KG1 (cell line): ENCODE measurements around the gene CCDC154.
A peak's percentile ranks its signal among the peaks of the same experiment; 100 is the strongest.

ENCODE experiments used
- DNase-seq: peaks from one replicate; lab custom pipeline; 2025; lab: John Stamatoyannopoulos, UW

The CCDC154 gene

GRCh38 chr16:1435921-1436697, 8.2 kb downstream of the CCDC154 start:
- DNase-seq: no peak

- DNase-seq: no peak
These were observed 9.4 kb downstream of the CCDC154 start for GRCh38 chr16:1434644-1435592.

DNA sequence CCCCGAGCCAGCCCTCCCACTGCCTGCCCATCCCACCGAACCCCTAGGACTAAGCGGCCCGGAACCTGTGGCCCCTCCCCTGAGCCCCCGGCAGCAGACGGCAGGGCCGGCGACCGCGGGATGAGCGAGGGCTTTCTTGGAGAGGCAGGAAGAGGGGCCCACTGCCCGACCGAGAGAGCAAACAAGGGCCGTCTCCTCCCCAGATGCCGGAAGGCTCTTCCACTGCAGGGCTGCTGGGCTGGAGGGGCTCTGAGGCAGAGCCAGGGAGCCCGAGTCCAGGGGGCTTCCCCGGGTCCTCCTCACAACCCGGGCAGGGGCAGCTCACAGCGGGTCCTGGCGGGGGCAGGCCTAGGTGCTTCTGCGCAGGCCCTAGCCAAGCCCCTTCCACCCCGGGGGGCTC, 10.6 kb downstream of the CCDC154 start:
- DNase-seq: no peak

GRCh38 chr16:1433263-1433560, 11.1 kb downstream of the CCDC154 start:
- no peak for DNase-seq

- no peak for DNase-seq
These were observed 11.7 kb downstream of the CCDC154 start for GRCh38 chr16:1432388-1433262.

DNA sequence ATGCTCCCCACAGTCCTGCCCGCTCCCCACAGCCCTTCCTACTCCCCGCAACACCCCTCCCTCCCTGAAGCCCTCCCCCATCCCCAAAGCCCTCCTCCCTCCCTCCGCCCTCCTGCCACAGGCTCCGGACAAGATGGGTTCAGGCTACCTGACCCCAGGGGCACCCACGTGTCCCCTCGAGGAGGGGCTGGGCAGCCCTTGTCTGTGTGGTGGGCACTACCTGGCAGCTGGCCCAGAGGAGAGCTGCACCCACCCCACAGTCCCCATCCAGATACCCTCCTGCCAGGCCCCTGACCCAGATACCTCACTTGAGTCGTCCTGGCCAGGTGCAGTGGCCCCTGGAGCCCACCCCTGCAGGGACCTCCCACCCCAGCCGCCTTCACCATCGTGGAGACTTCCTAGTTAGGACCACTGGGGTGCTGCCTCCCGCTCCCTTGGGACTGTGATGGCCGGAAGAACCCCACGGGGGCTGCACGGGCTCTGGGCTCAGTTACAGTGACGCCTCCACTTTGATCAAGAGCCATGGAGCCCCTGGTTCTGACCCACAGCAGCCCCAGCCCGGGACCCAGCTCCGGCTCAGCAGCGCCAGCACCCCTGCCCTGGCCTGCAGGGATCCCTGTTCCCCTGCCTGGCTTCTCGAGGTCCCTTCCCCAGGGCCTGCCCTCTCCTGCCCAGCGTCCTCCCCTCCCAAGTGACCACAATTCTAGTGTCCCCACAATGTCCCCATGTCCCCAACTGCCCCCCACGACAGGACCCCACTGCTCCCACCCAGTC, 12.7 kb downstream of the CCDC154 start:
- no peak for DNase-seq

DNA sequence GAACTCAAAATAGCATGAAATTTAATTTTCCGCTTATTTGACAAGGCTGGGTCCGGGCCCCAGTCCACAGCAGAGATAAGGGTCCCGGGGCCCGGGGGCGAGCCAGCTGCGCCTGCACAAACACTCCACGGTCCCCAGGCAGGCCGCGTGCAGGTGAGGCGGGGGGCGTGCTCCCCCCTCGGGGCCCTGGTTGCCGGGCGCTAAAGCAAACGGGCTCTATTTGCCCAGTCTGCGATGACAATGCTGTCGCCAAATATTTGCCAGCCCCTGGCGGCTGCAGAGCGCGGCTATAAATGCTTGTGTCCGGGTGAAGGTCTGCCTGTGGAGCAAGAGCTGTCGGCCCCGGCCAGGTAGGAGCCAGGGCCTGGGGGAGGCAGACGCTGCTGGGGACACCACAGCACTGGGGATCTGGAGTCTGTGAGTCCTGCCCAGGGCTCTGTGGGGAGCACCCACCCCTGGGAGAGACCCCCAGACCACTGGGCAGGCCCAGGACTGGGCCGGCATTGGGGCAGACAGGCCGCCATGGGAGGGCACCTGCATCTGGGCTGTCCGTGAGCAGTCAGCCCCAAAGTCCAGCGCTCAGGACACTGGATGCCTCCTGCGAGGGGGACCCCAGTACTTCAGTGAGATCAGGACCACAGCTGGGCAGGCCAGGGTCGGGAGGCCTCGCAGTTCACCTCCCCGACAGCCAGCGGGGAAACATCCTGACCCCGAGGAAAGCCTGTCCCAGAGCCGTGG, 13.4 kb downstream of the CCDC154 start, which contains the start of gene PERCC1:
Gene PERCC1, plus strand, starts transcription at position 320 of the 738 bp plus-strand sequence. CDS start 1,516 bp downstream, outside the sequence.
- DNase-seq: no peak

DNA sequence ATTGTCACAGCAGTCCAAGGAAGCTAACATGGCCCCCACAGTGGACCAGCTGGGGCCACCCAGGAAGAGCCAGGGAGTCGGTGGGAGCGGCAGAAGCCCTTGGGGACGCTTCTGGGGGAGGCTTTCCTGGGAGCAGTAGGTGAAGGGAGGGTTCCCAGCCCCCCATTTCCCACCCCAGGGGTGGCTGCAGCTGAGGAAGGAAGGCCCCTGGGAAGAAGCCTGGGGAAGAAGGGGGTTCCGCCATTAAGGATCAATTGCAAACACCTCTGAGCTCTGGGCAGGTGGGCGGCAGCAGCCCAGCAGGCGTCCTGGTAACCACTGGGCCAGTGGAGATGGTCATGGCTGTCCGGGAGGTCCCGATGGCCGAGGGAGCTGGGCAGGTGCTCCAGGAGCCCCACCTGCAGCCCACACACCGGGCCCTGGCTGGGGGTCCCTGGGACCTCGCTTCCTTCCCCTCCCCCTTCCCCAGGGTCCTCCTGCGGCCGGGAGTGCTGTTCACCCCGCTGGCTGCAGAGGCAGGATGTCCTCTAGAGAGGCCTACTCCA, 14.1 kb downstream of the CCDC154 start:
- DNase-seq: no peak

DNA sequence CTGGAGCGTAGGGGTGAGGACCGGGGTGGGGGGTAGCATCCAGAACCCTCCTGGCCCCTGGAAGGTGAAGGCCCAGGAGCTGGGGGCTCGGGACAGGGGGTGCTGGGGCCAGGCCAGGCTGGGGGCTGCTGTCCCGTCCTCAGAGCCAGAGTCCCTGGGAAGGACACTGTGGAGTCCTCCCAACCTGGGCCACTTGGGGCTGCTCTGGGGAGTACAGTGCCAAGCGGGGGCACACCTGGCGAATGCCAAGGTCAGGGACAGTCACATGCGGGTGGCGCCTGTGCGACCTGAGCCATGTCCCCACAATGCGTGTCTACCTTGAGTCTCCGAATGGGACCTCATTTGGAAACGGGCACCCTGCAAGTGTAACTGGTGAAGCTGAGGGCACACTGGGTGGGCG, 14.7 kb downstream of the CCDC154 start:
- DNase-seq: no peak

- no peak for DNase-seq
These were observed 15.3 kb downstream of the CCDC154 start for GRCh38 chr16:1429012-1429411.

DNA sequence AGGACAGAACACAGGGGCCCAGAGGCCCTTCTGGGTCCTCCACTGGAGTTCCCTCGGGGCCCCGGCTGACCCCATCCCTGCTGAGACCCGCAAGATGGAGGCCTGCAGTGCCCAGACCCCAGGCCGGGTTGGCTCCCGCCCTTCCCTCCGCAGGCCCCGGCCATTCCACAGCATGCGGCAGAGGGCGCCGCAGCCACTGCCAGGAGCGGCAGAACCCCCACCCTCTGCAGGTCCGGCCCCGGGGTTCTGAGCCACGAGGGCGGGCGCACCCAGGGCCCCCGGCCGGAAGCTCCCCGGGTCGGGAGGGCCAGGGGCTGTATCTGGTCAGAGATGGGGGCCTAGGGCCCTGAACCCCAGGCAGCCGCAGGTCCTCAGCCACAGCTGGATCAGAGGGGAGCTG, 15.8 kb downstream of the CCDC154 start:
- peak; percentile 43 for DNase-seq

DNA sequence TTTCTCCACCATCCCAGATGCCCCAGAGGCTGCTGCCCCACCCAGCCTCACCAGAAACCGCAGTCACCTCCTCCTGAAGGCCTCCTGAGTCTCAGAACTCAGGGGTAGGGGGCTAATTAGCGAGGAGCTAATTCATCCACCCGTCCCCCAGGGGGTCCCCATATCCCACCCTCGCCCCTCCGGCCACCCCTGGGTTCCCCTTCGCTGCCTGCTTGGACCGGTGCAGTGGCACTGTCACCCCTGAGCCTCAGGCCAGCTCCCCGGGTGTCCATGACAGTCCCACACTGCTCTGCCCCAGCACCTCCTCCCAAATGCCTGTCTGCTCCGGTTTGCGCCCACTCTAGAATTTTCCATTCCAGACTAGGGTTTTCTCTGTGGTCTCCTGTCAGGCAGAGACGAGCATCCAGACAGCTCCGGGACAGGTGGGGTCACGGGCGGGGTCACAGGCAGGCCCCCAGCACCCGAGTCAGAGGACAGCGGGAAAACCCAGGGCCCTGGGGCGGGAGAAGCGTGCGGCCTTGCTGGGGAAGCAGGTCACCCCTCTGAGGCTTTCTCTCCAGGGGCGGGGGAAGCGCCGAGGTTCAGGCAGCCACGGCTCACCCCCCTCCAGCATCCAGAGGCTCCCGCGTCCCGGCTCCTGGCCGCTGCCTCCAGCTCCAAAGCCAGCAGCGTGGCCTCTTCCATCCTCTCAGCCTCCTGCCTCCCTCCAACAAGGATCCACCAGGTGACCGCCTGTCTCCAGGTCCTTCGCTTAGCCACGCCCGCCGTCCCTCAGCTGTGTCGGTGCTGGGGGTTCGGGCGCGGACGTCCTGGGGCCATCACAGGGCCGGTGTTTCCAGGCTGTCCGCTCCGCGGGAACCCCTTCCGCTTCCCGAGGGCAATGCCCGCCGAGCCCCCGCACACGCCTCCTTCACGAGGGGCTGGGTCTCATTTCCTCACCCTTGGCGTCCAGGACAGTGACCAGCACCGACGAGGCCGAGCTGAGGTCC, 16.6 kb downstream of the CCDC154 start:
- DNase-seq: no peak

DNA sequence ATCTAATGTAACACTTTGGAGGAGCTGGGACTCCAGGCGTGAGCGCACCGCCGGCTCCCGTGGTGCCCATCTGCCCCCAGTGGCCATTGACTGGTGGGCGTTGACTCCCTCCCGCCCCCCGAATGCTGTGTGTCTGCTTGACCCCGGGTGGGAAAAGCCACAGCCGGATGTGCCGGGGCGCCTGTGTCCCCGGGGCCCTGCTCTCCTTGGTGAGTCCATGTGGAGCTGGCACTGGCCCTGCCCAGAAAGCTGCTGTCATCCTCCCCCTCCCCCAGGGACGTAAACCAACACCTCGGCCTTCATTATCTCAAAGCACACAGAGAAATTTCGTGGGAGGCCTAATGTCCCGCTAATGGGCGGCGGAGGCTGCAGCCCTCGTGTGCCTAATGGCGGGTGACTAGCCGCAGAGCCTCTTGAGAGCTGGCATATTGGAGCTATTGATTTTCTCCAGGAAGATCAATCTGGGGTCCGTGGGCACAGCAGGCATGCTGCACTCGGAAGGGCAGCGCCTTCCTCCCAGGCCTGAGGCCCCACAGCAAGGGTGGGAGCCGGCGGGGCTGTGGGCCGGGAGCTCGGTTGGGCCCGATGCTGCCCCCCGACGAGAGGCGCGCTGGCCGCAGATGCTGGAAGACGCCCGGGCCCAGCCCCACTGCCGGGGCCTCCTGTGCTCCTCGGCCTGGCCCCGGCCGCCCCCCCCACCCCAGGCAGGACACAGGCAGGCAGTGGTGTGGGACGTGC, 17.5 kb downstream of the CCDC154 start:
- DNase-seq: no peak

DNA sequence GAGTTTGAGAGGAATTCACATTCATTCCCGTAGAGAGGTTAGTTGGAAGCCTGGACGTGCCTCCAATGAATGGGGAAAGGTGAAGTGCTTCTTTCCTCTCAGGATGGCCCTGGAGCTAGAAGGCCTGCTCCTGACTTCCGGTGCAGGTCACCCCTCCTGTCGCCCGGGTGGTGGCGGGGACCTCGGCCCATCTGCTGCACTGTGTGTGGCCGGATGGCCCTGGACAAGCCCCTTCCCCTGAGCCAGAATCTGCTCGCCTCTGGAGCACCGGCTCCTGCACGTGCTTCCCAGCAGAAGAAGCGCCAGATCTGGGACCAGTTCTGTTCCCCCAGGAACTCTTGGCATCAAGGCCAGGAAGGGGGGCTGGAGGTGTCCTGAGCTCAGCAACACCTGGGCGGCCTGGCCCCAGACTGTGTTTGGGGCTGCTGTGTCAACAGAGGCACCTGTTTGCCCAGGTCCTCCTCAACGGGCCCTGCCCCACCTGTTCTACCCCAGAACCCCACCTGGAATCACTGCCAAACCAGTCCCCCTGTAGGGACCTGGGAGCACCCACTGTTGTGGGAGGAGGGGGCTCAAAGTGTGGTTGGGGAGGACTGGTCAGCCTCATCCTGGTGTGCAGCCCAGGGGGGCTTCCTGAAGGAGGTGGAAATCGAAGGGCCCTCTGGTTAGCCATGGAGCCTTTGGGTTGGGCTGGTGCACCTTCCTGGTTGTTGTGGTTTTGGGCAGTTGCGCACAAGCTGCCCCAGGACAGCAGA, 18.6 kb downstream of the CCDC154 start:
- no peak for DNase-seq

- no peak for DNase-seq
These were observed 20.3 kb downstream of the CCDC154 start for GRCh38 chr16:1424028-1424427.

- DNase-seq: no peak
These were observed 22.3 kb downstream of the CCDC154 start for GRCh38 chr16:1422076-1422475.

GRCh38 chr16:1420111-1420539, 24.2 kb downstream of the CCDC154 start:
- no peak for DNase-seq

GRCh38 chr16:1416521-1416941, 27.8 kb downstream of the CCDC154 start:
- DNase-seq: no peak
